RWPE1 (cell line): ENCODE measurements around the gene THAP3.

Experiments used
- CTCF ChIA-PET: fragments of 350-600 bp; sonication (Branson Sonifier 250); formaldehyde crosslinking; extraction: SDS; loops from one replicate; lab custom pipeline; 2021; lab: Yijun Ruan, JAX
- POLR2A ChIA-PET: fragments of 400-600 bp; formaldehyde crosslinking; extraction: SDS; loops from one replicate; lab custom pipeline; 2020; ENCODE audit warnings: antibody characterized with exemption; ENCODE audit not compliant: low non-redundant PET; lab: Yijun Ruan, JAX
- DNase-seq: peaks from one replicate; pipeline ENCODE4 v3.0.0; 2012; ENCODE audit warnings: low spot score
- H3K27ac ChIP-seq: fragments of 450-650 bp; 2 replicates; pipeline ENCODE4 v1.5.1; 2017
- CTCF ChIP-seq: fragments of 450-650 bp; conservative IDR thresholded peaks from 2 replicates; pipeline ENCODE4 v1.5.1; 2017; ENCODE audit warnings: low read depth, mild to moderate bottlenecking

Gene THAP3

DNA sequence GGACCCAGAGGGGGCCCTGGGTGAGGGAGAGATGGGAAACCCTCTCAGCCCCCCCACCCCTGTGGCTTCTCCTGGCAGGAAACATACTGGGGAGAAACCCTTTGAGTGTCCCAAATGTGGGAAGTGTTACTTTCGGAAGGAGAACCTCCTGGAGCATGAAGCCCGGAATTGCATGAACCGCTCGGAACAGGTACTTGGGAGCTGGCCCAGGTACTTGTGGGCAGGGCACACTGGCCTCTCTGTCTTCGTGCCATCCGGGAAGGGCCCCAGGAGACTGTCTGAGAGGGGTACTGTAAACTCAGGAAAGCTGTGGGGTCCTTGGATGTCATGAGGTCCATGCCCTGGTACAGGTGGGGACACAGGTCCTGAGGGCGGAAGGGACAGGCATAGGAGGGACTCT, 38.8 kb upstream of the THAP3 start:
- CTCF ChIA-PET = interaction anchor here (1.2 kb wide), 1 partner anchor 61 kb away, joined by 4 read pairs; no protein-coding TSS in a partner anchor
- POLR2A ChIA-PET = interaction anchor here (0.6 kb wide), 1 partner anchor 1625 kb away, joined by 7 read pairs; no protein-coding TSS in a partner anchor
- DNase-seq = no peak
- H3K27ac ChIP-seq = peak overlapping the region; percentile 98
- no peak for TF ChIP-seq CTCF

- DNase-seq = no peak
- peak overlapping the region; percentile 98 for H3K27ac ChIP-seq
- TF ChIP-seq CTCF = no peak
- ChIA-PET POLR2A (interaction anchor here (0.6 kb wide), 1 partner anchor 1625 kb away, joined by 7 read pairs; no protein-coding TSS in a partner anchor), CTCF (interaction anchor here (1.2 kb wide), 1 partner anchor 60 kb away, joined by 4 read pairs; no protein-coding TSS in a partner anchor)
Observed at GRCh38 chr1:6586404-6586816, 38.3 kb upstream of the THAP3 start.

- ChIA-PET POLR2A (no interaction called here), CTCF (interaction anchor here (0.9 to 1.1 kb wide), 2 partner anchors 12 to 33 kb away, joined by 4 to 5 read pairs; partner anchors contain the start of gene NOL9)
- peak overlapping the region; percentile 98 for H3K27ac ChIP-seq
- DNase-seq = peak; percentile 41
- no peak for TF ChIP-seq CTCF
Observed at GRCh38 chr1:6587261-6588005, 37.2 kb upstream of the THAP3 start.

DNA sequence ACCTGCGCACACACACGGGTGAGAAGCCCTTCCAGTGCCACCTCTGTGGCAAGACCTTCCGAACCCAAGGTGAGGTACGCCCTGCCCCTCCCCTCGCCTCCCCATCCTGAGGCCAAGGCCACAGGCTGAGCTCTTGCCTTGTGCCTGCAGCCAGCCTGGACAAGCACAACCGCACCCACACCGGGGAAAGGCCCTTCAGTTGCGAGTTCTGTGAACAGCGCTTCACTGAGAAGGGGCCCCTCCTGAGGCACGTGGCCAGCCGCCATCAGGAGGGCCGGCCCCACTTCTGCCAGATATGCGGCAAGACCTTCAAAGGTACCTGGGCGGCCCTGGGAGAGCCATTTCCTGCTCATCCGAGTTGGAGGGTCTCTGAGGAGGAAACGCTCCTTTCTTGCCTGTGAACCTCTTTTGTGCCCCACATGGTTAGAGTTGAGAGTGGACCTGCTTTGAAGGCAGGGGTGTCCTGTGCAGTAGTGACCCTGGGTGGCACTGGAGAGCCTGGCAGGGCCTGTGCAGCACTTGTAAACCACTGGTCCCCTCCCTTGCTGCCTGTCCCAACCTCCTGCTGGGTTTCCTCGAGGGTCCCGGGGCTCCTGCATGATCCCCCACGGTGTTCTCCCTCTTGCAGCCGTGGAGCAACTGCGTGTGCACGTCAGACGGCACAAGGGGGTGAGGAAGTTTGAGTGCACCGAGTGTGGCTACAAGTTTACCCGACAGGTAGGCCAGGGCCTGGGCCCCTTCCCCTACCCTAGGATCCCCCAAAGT, 36.4 kb upstream of the THAP3 start:
- CTCF ChIA-PET = interaction anchor here (0.9 kb wide), 1 partner anchor 11 kb away, joined by 5 read pairs; no protein-coding TSS in a partner anchor

GRCh38 chr1:6588893-6589520, 35.7 kb upstream of the THAP3 start:
- H3K27ac ChIP-seq = peak overlapping the region; percentile 98
- CTCF ChIA-PET = interaction anchor here (0.7 kb wide), 1 partner anchor 42 kb away, joined by 4 read pairs; no protein-coding TSS in a partner anchor
- no peak for DNase-seq
- no peak for TF ChIP-seq CTCF
- POLR2A ChIA-PET = interaction anchor here (1.1 kb wide), 1 partner anchor 8 kb away, joined by 4 read pairs; no protein-coding TSS in a partner anchor

More for the DNA sequence above, 36.4 kb upstream of the THAP3 start:
- H3K27ac ChIP-seq = peak overlapping the region; percentile 98
- peak; percentile 37 for DNase-seq
- TF ChIP-seq CTCF = no peak
- POLR2A ChIA-PET = no interaction called here
